HepG2 (cell line): ENCODE data around the gene HBA1. TPM values are rescaled to one million over a fixed set of nuclear protein-coding genes. Genes with fewer than 3 reads are reported as not detected.

Experiments used
- ATAC-seq: fragments of 200-7000 bp; cut with Tn5 transposase; 3 replicates; pipeline ENCODE4 v1.9.1; 2020; ENCODE audit warnings: mild to moderate bottlenecking, moderate library complexity
- BruUV-seq: library from RNA; stranded (reverse); fragments of 400-500 nt; replicated peaks from 2 replicates; lab custom pipeline; 2021; lab: Mats Ljungman, UMichigan
- CTCF ChIA-PET: fragments of 300-600 bp; formaldehyde crosslinking; extraction: SDS; loops from one replicate; lab custom pipeline; 2021; ENCODE audit warnings: low total read pairs, inconsistent platforms, low intra/inter-chr PET ratio; lab: Yijun Ruan, JAX
- POLR2A ChIA-PET: fragments of 350-600 bp; sonication (Branson Sonifier 250); formaldehyde crosslinking; loops from one replicate; lab custom pipeline; 2020; ENCODE audit warnings: antibody characterized with exemption, inconsistent platforms; lab: Yijun Ruan, JAX
- DNase-seq: peaks from one replicate; pipeline ENCODE4 v3.0.0-alpha.2; 2015; ENCODE audit warnings: low spot score
- FAIRE-seq: peaks from 3 replicates; lab custom pipeline; 2011; peaks lifted over from hg19 to GRCh38; lab: Jason Lieb, UNC
- H2AFZ ChIP-seq: one replicate; pipeline ENCODE4 v1.6.1; 2011; ENCODE audit warnings: low read length, inconsistent platforms
- H3K27ac ChIP-seq: fragments of 300-600 bp; 3 replicates; pipeline ENCODE4 v1.8.0; 2011; ENCODE audit warnings: mixed run types, mild to moderate bottlenecking, mixed read lengths, low read length, inconsistent platforms; ENCODE audit not compliant: insufficient read depth; ENCODE audit errors: extremely low read length
- H3K27me3 ChIP-seq, 2 experiments: fragments of 200-600 bp in 1 of 2; 2 replicates in 1 of 2; 3 replicates in 1 of 2; pipeline versions ENCODE4 v1.6.0 to v1.8.0; 2011; ENCODE audit warnings: low read length in 2 of 2, mild to moderate bottlenecking in 2 of 2, moderate library complexity in 2 of 2, inconsistent platforms in 1 of 2; ENCODE audit not compliant: insufficient read depth in 2 of 2, control insufficient read depth in 1 of 2
- H3K36me3 ChIP-seq, 2 experiments: fragments of 200-600 bp in 1 of 2; replicated peaks in 1 of 2; 2 replicates in 1 of 2; 3 replicates in 1 of 2; pipeline versions ENCODE4 v1.5.1 to v1.8.0; 2011; ENCODE audit warnings: low read length in 2 of 2, inconsistent platforms in 1 of 2; ENCODE audit not compliant: insufficient read depth in 2 of 2, control insufficient read depth in 1 of 2
- H3K4me1 ChIP-seq: 2 replicates; pipeline ENCODE4 v1.5.1; 2012; ENCODE audit warnings: low read length, inconsistent platforms; ENCODE audit not compliant: insufficient read depth
- H3K4me2 ChIP-seq: 2 replicates; pipeline ENCODE4 v1.6.0; 2011; ENCODE audit warnings: low read depth, low read length, inconsistent platforms
- H3K4me3 ChIP-seq, 3 experiments: fragments of 200-600 bp in 1 of 3; sonication (generic), shearing (Covaris generic) in 1 of 3; replicated peaks in 1 of 3; 2 replicates each; pipeline ENCODE4 v1.5.1; 2011 to 2016; ENCODE audit warnings: low read length in 3 of 3, inconsistent platforms in 2 of 3, low read depth in 2 of 3, mild to moderate bottlenecking in 2 of 3, control low read depth in 1 of 3, mixed read lengths in 1 of 3; ENCODE audit not compliant: insufficient read depth in 1 of 3
- H3K79me2 ChIP-seq: one replicate; pipeline ENCODE4 v1.6.1; 2011; ENCODE audit warnings: low read length, inconsistent platforms; ENCODE audit not compliant: insufficient read depth
- H3K9ac ChIP-seq: 2 replicates; pipeline ENCODE4 v1.6.0; 2011; ENCODE audit warnings: mild to moderate bottlenecking, low read depth, low read length, inconsistent platforms; ENCODE audit not compliant: insufficient read depth
- H3K9me3 ChIP-seq: 2 replicates; pipeline ENCODE4 v1.5.1; 2012; ENCODE audit warnings: mild to moderate bottlenecking, low read length
- H4K20me1 ChIP-seq: 2 replicates; pipeline ENCODE4 v1.6.0; 2011; ENCODE audit warnings: inconsistent platforms, mild to moderate bottlenecking, low read length, moderate library complexity; ENCODE audit not compliant: insufficient read depth
- CREB1 ChIP-seq, 2 experiments: fragments of 450-650 bp in 1 of 2; IDR thresholded peaks; 2 replicates each; pipeline ENCODE4 v1.6.1; 2016 to 2017; ENCODE audit warnings: control low read depth in 1 of 2, mild to moderate bottlenecking in 1 of 2, missing compliant biosample characterization in 1 of 2, missing genetic modification characterization in 1 of 2
- HNF4A ChIP-seq: sonication (generic); formaldehyde crosslinking; IDR thresholded peaks from 2 replicates; pipeline ENCODE4 v1.4.0; 2020; ENCODE audit warnings: missing genetic modification reagents
- PATZ1 ChIP-seq: sonication (generic); formaldehyde crosslinking; IDR thresholded peaks from 2 replicates; pipeline ENCODE4 v1.4.0; 2020; ENCODE audit warnings: missing genetic modification reagents
- RXRA ChIP-seq: sonication (generic); formaldehyde crosslinking; IDR thresholded peaks from 2 replicates; pipeline ENCODE4 v1.5.1; 2020; ENCODE audit warnings: missing genetic modification reagents
- SOX13 ChIP-seq, 3 experiments: fragments of 450-650 bp in 1 of 3; sonication (generic) in 1 of 3; formaldehyde crosslinking in 1 of 3; IDR thresholded peaks in 2 of 3; conservative IDR thresholded peaks in 1 of 3; 2 replicates each; pipeline versions ENCODE4 v1.5.0 to v1.6.1; 2016 to 2020; ENCODE audit warnings: antibody characterized with exemption in 1 of 3, mild to moderate bottlenecking in 1 of 3, missing compliant biosample characterization in 1 of 3, missing genetic modification reagents in 1 of 3, moderate library complexity in 1 of 3
- ZFX ChIP-seq: sonication (generic); formaldehyde crosslinking; IDR thresholded peaks from 2 replicates; pipeline ENCODE4 v1.4.0; 2020; ENCODE audit warnings: mild to moderate bottlenecking, low read depth, missing genetic modification reagents, moderate library complexity
- ZMYM2 ChIP-seq: sonication (generic); formaldehyde crosslinking; IDR thresholded peaks from 2 replicates; pipeline ENCODE4 v1.8.0; 2022; ENCODE audit warnings: mild to moderate bottlenecking, missing genetic modification reagents
- ZNF17 ChIP-seq: sonication (generic); formaldehyde crosslinking; IDR thresholded peaks from 2 replicates; pipeline ENCODE4 v1.5.0; 2020; ENCODE audit warnings: mild to moderate bottlenecking, missing genetic modification reagents
- ZNF317 ChIP-seq: sonication (generic); formaldehyde crosslinking; IDR thresholded peaks from 2 replicates; pipeline ENCODE4 v1.5.0; 2020; ENCODE audit warnings: mild to moderate bottlenecking, missing genetic modification reagents
- WGBS: methylation state at CpG from one replicate; pipeline ENCODE4 v1.1.6; 2017; ENCODE audit warnings: low lambda C conversion rate; 5-methylcytosine and 5-hydroxymethylcytosine counted together
- in situ Hi-C: cut with HindIII; loops from 2 replicates; pipeline ENCODE4 v1.10.0; 2017; ENCODE audit warnings: low pct_unique_long_range_greater_than_20kb; ENCODE audit not compliant: extremely low pct_ligation_motif_present
- intact Hi-C: fragments of 100-400 bp; cut with micrococcal nuclease; formaldehyde crosslinking; loops from one replicate; pipeline ENCODE4 v1.10.0; 2022; ENCODE audit not compliant: unreplicated experiment
- polyA plus RNA-seq, 8 experiments: library from polyadenylated mRNA; depleted of rRNA in 3 of 8; stranded (reverse) in 7 of 8; unstranded in 1 of 8; fragments of >200 nt; fragmentation: Illumina TruSeq in 4 of 8; extraction: Trizol in 4 of 8; gene quantifications; 2 replicates each; pipeline versions ENCODE4 v1.2.1 to v1.2.3, GENCODE V29; 2011 to 2016; ENCODE audit warnings: low read depth in 4 of 8, missing spikeins in 1 of 8, mixed read lengths in 1 of 8; ENCODE audit not compliant: insufficient read depth in 1 of 8
- total RNA-seq, 5 experiments: library from RNA; depleted of rRNA; stranded (reverse); fragments of >200 nt; fragmentation: Illumina TruSeq; extraction: Trizol; gene quantifications; 2 replicates each; pipeline ENCODE4 v1.2.3, GENCODE V29; 2016; ENCODE audit warnings: low read depth in 1 of 5

HBA1 gene
- total and polyA plus RNA-seq, 2 of the 13 experiments (the other 11 are each of a cell fraction or from before 2014, with no cell fraction given) = 0.59 TPM; not detected in 1

DNA sequence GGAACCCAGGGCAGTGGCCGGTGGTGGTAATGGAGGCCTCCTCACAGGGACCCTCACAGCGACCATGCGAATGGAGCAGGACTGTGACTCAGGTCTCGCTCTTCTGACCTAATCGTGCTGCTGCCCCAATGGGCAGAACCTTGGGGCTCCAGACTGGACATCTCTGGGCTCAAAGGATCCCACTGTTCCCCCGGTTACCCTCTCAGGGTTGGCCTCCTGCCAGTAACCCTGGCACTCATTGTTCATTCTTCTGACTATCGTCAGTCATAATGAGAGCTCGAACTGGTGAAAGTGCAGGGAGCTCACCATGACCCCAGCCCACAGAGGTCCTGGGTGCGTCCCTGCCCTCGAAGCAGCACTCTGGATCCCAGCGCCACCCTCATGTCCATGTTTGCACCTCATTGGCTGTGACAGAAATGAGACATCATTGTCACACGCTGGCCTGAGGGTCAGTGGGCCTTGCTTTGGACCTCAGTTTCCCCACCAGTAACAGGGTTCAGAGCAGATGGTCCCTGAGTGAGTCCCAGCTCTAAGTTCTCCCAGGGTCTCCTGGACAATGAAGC is 34.0 kb upstream of the HBA1 start:
- H3K9ac ChIP-seq = 0 out of 2 replicates have a peak overlapping the region, but pooled peaks have one; percentile 43
- FAIRE-seq = no peak
- ChIA-PET POLR2A (no interaction called here), CTCF (no interaction called here)
- H3K27ac ChIP-seq = no peak overlapping the region
- no peaks in the 10 kb centered on the region for H3K36me3 ChIP-seq
- peak; percentile 27 for ATAC-seq
- H2AFZ ChIP-seq = no peak overlapping the region
- intact Hi-C loops = no loop called here
- 0 out of 2 replicates have a peak, but pooled peaks have one; percentile 39 for TF ChIP-seq ZMYM2 (CRISPR knock-in tag)
- no peak for TF ChIP-seq HNF4A (CRISPR knock-in tag)
- no peak for TF ChIP-seq SOX13 (IDR thresholded peaks at IDR 0.05)
- peak in 1 of 2 experiments; percentile 36; a peak in 2 of 4 replicates for TF ChIP-seq SOX13 (CRISPR knock-in tag; conservative IDR thresholded peaks at IDR 0.05 in 1 of 2, IDR thresholded peaks at IDR 0.05 in 1 of 2)
- no peak for TF ChIP-seq CREB1 (IDR thresholded peaks at IDR 0.05)
- no peak for TF ChIP-seq CREB1 (CRISPR knock-in tag; IDR thresholded peaks at IDR 0.05)
- TF ChIP-seq RXRA (CRISPR knock-in tag) = 0 out of 2 replicates have a peak, but pooled peaks have one; percentile 19
- no peak for TF ChIP-seq ZNF317
- DNase-seq = peak; percentile 52
- no TSS peak for BruUV-seq
- in situ Hi-C loops = no loop called here
- H3K79me2 ChIP-seq = peaks cover 4% of the 10 kb centered on the region
- peak overlapping the region in 1 of 3 experiments; percentile 49; a peak in 2 of 6 replicates for H3K4me3 ChIP-seq
- peaks cover 42% of the 10 kb centered on the region for H3K4me1 ChIP-seq
- H4K20me1 ChIP-seq = no peaks in the 10 kb centered on the region
- H3K9me3 ChIP-seq = no peaks in the 10 kb centered on the region
- 13% methylated on average over 4 of the region's 12 CpGs for WGBS
- H3K27me3 ChIP-seq = peaks cover 0 to 4% of the 10 kb centered on the region in 2 experiments; a peak in 1 of 5 replicates
- H3K4me2 ChIP-seq = peak overlapping the region; percentile 75

DNA sequence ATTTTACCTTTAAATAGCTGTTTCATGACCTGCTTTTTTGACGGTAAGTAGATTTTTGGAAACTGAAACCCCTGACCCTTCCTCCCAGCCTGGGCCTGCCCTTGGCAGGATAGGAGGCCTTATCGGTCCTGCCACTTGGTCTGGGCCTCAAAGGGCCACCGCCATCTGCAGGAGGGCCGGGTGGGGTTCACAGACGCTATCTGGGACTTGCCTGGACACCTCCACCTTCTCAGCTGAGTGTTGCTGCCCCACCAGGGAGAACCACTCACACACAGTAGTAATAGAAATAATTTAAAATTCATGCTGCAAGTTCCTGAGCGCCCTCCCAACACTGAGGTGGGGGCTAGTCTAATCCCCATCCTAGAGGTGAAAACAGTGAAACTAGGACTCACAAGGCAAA is 33.4 kb upstream of the HBA1 start:
- Histone ChIP-seq H3K36me3 (no peaks in the 10 kb centered on the region), H3K4me3 (peak overlapping the region in 1 of 3 experiments; percentile 52; a peak in 1 of 6 replicates), H3K4me1 (peaks cover 41% of the 10 kb centered on the region), H3K4me2 (peak overlapping the region; percentile 75), H3K9ac (no peak overlapping the region), H3K79me2 (no peaks in the 10 kb centered on the region), H2AFZ (no peak overlapping the region), H3K9me3 (no peaks in the 10 kb centered on the region), H3K27me3 (peaks cover 0 to 4% of the 10 kb centered on the region in 2 experiments; a peak in 1 of 5 replicates), H3K27ac (no peak overlapping the region), H4K20me1 (no peaks in the 10 kb centered on the region)
- ATAC-seq = peak; percentile 11; the same call in 2 of the 3 replicates
- ChIA-PET POLR2A (no interaction called here), CTCF (no interaction called here)
- no TSS peak for BruUV-seq
- no peak for FAIRE-seq
- TF ChIP-seq ZFX (CRISPR knock-in tag) (peak; percentile 5; the same call in 1 of the 2 replicates), PATZ1 (0 out of 2 replicates have a peak, but pooled peaks have one; percentile 12), ZNF17 (CRISPR knock-in tag) (no peak)
- 61% methylated on average over 6 of the region's 6 CpGs for WGBS
- in situ Hi-C loops (no loop called here), intact Hi-C loops (no loop called here)
- DNase-seq = no peak
